ENCODE measurements around the gene MAD1L1.

- TF ChIP-seq POLR2A (IDR thresholded peaks at IDR 0.05) (no peak), EP300 (IDR thresholded peaks at IDR 0.05) (no peak)
Measured at GRCh38 chr7:2084331-2084730, 148.4 kb downstream of the MAD1L1 start.
